WTC11 (cell line): Measurements from ENCODE around the gene NFIL3. TPM values are rescaled to one million over a fixed set of nuclear protein-coding genes. Genes with fewer than 3 reads are reported as not detected.

ENCODE experiments used
- ATAC-seq: fragments of 200-7000 bp; cut with Tn5 transposase; 2 replicates; pipeline ENCODE4 v1.10.0; 2021; ENCODE audit warnings: mild to moderate bottlenecking, moderate library complexity
- CTCF ChIA-PET: fragments of 300-600 bp; sonication (Branson Sonifier 250); formaldehyde crosslinking; loops from one replicate; lab custom pipeline; 2021; ENCODE audit warnings: antibody characterized with exemption; lab: Charles Lee
- POLR2A ChIA-PET: fragments of 350-600 bp; sonication (Branson Sonifier 250); formaldehyde crosslinking; loops from one replicate; lab custom pipeline; 2021; ENCODE audit warnings: antibody characterized with exemption; lab: Charles Lee
- DNase-seq: peaks from one replicate; pipeline ENCODE4 v3.0.0; 2021; ENCODE audit warnings: low spot score
- H3K27ac Mint-ChIP-seq: 2 replicates; pipeline ENCODE4 v1.8.0; 2021; ENCODE audit warnings: mixed read lengths
- H3K27me3 Mint-ChIP-seq: 2 replicates; pipeline ENCODE4 v1.8.0; 2021; ENCODE audit warnings: low read depth, mild to moderate bottlenecking, moderate library complexity, mixed read lengths
- H3K36me3 Mint-ChIP-seq: 2 replicates; pipeline ENCODE4 v1.8.0; 2021; ENCODE audit warnings: mixed read lengths
- H3K4me1 Mint-ChIP-seq: 2 replicates; pipeline ENCODE4 v1.8.0; 2022; ENCODE audit warnings: mixed read lengths
- H3K4me3 Mint-ChIP-seq: 2 replicates; pipeline ENCODE4 v1.8.0; 2021; ENCODE audit warnings: mild to moderate bottlenecking, moderate library complexity, mixed read lengths
- H3K9me3 Mint-ChIP-seq: 2 replicates; pipeline ENCODE4 v1.8.0; 2021; ENCODE audit warnings: mixed read lengths
- CREB1 ChIP-seq: sonication (generic); formaldehyde crosslinking; IDR thresholded peaks from 2 replicates; pipeline ENCODE4 v1.8.0; 2023; ENCODE audit warnings: mild to moderate bottlenecking, missing genetic modification reagents
- ELF4 ChIP-seq: sonication (generic); formaldehyde crosslinking; IDR thresholded peaks from 2 replicates; pipeline ENCODE4 v1.8.1; 2022; ENCODE audit warnings: low read depth, mild to moderate bottlenecking, moderate library complexity, missing genetic modification reagents
- FOXJ3 ChIP-seq: sonication (generic); formaldehyde crosslinking; IDR thresholded peaks from 2 replicates; pipeline ENCODE4 v1.9.0; 2021; ENCODE audit warnings: missing genetic modification reagents, mild to moderate bottlenecking, borderline replicate concordance
- FOXK1 ChIP-seq: sonication (generic); formaldehyde crosslinking; IDR thresholded peaks from 2 replicates; pipeline ENCODE4 v1.8.0; 2022; ENCODE audit warnings: mild to moderate bottlenecking, moderate library complexity, missing genetic modification reagents
- GTF2I ChIP-seq: fragments of 250-450 bp; sonication (Bioruptor Pico); conservative IDR thresholded peaks from 2 replicates; pipeline ENCODE4 v1.4.0; 2021; ENCODE audit warnings: mild to moderate bottlenecking
- IRF2 ChIP-seq: sonication (generic); formaldehyde crosslinking; IDR thresholded peaks from 2 replicates; pipeline ENCODE4 v1.8.0; 2022; ENCODE audit warnings: low read depth, missing genetic modification reagents, borderline replicate concordance
- JAZF1 ChIP-seq: fragments of 250-450 bp; sonication (Bioruptor Pico); IDR thresholded peaks from 2 replicates; pipeline ENCODE4 v1.9.0; 2021; ENCODE audit warnings: moderate library complexity, mild to moderate bottlenecking, inconsistent platforms
- JUN ChIP-seq: sonication (generic); formaldehyde crosslinking; IDR thresholded peaks from 2 replicates; pipeline ENCODE4 v1.8.0; 2023; ENCODE audit warnings: mild to moderate bottlenecking, missing genetic modification reagents
- MXD4 ChIP-seq: fragments of 250-450 bp; sonication (Bioruptor Pico); IDR thresholded peaks from 2 replicates; pipeline ENCODE4 v1.8.0; 2021; ENCODE audit warnings: mild to moderate bottlenecking, moderate library complexity, borderline replicate concordance
- NR3C1 ChIP-seq: sonication (generic); formaldehyde crosslinking; conservative IDR thresholded peaks from 2 replicates; pipeline ENCODE4 v1.8.1; 2023; ENCODE audit warnings: low read depth, mild to moderate bottlenecking, missing genetic modification reagents
- PRRX2 ChIP-seq: fragments of 250-450 bp; sonication (Bioruptor Pico); IDR thresholded peaks from 2 replicates; pipeline ENCODE4 v1.8.0; 2021; ENCODE audit warnings: mild to moderate bottlenecking
- SOX15 ChIP-seq: fragments of 250-450 bp; sonication (Bioruptor Pico); IDR thresholded peaks from 2 replicates; pipeline ENCODE4 v1.9.0; 2021; ENCODE audit warnings: mild to moderate bottlenecking
- TCF7 ChIP-seq: sonication (generic); formaldehyde crosslinking; IDR thresholded peaks from 2 replicates; pipeline ENCODE4 v1.8.0; 2022; ENCODE audit warnings: mild to moderate bottlenecking, low read depth, missing genetic modification reagents, moderate library complexity
- ZNF138 ChIP-seq: sonication (generic); formaldehyde crosslinking; conservative IDR thresholded peaks from 2 replicates; pipeline ENCODE4 v1.8.1; 2022; ENCODE audit warnings: mild to moderate bottlenecking, moderate library complexity, missing genetic modification reagents
- ZNF232 ChIP-seq: sonication (generic); formaldehyde crosslinking; IDR thresholded peaks from 2 replicates; pipeline ENCODE4 v1.8.0; 2022; ENCODE audit warnings: mild to moderate bottlenecking, missing genetic modification reagents
- ZNF671 ChIP-seq: fragments of 250-450 bp; sonication (Bioruptor Pico); IDR thresholded peaks from 2 replicates; pipeline ENCODE4 v1.8.0; 2021; ENCODE audit warnings: mild to moderate bottlenecking
- total RNA-seq: library from RNA; stranded (reverse); gene quantifications from 3 replicates; pipeline ENCODE4 v1.2.3, GENCODE V29; 2021
- TF ChIP-seq, protein P1 (sequence below): sonication (generic); formaldehyde crosslinking; IDR thresholded peaks from 2 replicates; pipeline ENCODE4 v1.8.1; 2022; ENCODE audit warnings: mild to moderate bottlenecking, moderate library complexity, missing genetic modification reagents
- TF ChIP-seq, protein P2 (sequence below): sonication (generic); formaldehyde crosslinking; IDR thresholded peaks from 2 replicates; pipeline ENCODE4 v1.8.1; 2022; ENCODE audit warnings: missing genetic modification reagents, borderline replicate concordance
- TF ChIP-seq, protein P3 (sequence below): fragments of 250-450 bp; sonication (Bioruptor Pico); IDR thresholded peaks from 2 replicates; pipeline ENCODE4 v2.1.2; 2022; ENCODE audit warnings: mild to moderate bottlenecking, moderate library complexity
- TF ChIP-seq, protein P4 (sequence below): sonication (generic); formaldehyde crosslinking; IDR thresholded peaks from 2 replicates; pipeline ENCODE4 v1.8.1; 2022; ENCODE audit warnings: low read depth, mild to moderate bottlenecking, moderate library complexity, missing genetic modification reagents, borderline replicate concordance
- TF ChIP-seq, protein P5 (sequence below): fragments of 200-600 bp; IDR thresholded peaks from 2 replicates; pipeline ENCODE4 v1.8.0; 2022; ENCODE audit warnings: antibody characterized with exemption
- TF ChIP-seq, protein P6 (sequence below): sonication (generic); formaldehyde crosslinking; IDR thresholded peaks from 2 replicates; pipeline ENCODE4 v1.8.0; 2022; ENCODE audit warnings: mild to moderate bottlenecking, missing genetic modification reagents
- TF ChIP-seq, protein P7 (sequence below): sonication (generic); formaldehyde crosslinking; IDR thresholded peaks from 2 replicates; pipeline ENCODE4 v1.8.1; 2023; ENCODE audit warnings: mild to moderate bottlenecking, missing genetic modification reagents, moderate library complexity
- TF ChIP-seq, protein P8 (sequence below): fragments of 250-450 bp; sonication (Bioruptor Pico); IDR thresholded peaks from 2 replicates; pipeline ENCODE4 v1.8.0; 2021; ENCODE audit warnings: mild to moderate bottlenecking

Gene NFIL3
- total RNA-seq, 1 experiment from 2014 or later = 11.8 TPM

DNA sequence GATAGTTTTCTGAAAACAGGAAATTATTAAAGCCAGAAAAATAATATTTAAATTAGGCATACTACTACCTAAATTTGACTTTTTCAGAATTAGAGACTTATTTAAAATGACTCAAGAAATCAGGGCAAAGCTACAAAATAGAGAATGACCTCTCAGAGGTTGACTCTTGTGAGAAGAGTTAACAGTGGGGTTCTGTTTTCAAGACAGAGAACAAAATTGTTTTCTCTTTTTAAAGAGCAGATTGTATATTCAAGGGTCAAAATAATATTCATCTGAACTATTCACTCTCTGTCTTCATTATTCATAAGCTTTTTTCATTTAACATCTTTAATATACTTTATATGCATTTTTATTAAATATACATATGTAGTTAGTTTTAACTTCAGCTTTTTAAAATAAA is 40.1 kb downstream of the NFIL3 start (continued):
- TF ChIP-seq TCF7 (CRISPR knock-in tag) = no peak

DNA sequence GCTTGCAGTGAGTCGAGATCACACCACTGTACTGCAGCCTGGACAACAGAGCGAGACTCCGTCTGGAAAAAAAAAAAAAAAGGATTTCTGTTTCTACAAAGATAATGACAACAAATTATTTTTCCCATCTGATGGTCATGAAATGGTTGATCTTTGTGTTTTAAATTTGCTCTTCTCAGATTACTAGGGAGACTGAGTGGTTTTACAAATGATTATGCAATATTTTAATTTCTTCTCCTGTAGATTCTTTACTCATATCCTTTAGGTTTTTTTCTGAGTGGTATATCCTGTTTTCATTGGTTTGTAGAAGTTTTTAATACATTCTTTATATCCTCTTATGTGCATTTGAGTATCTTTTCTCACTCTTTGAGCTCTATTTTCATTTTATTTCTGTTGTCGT is 41.3 kb downstream of the NFIL3 start:
- CTCF ChIA-PET = no interaction called here
- H3K27ac Mint-ChIP-seq = no peak overlapping the region
- peaks cover 6% of the 10 kb centered on the region for H3K36me3 Mint-ChIP-seq
- TF ChIP-seq ZNF232 = no peak
- TF ChIP-seq, protein P1, sequence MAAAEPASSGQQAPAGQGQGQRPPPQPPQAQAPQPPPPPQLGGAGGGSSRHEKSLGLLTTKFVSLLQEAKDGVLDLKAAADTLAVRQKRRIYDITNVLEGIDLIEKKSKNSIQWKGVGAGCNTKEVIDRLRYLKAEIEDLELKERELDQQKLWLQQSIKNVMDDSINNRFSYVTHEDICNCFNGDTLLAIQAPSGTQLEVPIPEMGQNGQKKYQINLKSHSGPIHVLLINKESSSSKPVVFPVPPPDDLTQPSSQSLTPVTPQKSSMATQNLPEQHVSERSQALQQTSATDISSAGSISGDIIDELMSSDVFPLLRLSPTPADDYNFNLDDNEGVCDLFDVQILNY = no peak
- TF ChIP-seq, protein P2, sequence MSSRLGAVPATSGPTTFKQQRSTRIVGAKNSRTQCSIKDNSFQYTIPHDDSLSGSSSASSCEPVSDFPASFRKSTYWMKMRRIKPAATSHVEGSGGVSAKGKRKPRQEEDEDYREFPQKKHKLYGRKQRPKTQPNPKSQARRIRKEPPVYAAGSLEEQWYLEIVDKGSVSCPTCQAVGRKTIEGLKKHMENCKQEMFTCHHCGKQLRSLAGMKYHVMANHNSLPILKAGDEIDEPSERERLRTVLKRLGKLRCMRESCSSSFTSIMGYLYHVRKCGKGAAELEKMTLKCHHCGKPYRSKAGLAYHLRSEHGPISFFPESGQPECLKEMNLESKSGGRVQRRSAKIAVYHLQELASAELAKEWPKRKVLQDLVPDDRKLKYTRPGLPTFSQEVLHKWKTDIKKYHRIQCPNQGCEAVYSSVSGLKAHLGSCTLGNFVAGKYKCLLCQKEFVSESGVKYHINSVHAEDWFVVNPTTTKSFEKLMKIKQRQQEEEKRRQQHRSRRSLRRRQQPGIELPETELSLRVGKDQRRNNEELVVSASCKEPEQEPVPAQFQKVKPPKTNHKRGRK = no peak
- TF ChIP-seq, protein P3, sequence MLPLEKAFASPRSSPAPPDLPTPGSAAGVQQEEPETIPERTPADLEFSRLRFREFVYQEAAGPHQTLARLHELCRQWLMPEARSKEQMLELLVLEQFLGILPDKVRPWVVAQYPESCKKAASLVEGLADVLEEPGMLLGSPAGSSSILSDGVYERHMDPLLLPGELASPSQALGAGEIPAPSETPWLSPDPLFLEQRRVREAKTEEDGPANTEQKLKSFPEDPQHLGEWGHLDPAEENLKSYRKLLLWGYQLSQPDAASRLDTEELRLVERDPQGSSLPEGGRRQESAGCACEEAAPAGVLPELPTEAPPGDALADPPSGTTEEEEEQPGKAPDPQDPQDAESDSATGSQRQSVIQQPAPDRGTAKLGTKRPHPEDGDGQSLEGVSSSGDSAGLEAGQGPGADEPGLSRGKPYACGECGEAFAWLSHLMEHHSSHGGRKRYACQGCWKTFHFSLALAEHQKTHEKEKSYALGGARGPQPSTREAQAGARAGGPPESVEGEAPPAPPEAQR (CRISPR knock-in tag) = no peak
- no peak for TF ChIP-seq ZNF671
- no peak for TF ChIP-seq JUN (CRISPR knock-in tag)
- no peak for TF ChIP-seq SOX15
- TF ChIP-seq ELF4 (CRISPR knock-in tag) = no peak
- no peak for TF ChIP-seq GTF2I
- TF ChIP-seq, protein P4, sequence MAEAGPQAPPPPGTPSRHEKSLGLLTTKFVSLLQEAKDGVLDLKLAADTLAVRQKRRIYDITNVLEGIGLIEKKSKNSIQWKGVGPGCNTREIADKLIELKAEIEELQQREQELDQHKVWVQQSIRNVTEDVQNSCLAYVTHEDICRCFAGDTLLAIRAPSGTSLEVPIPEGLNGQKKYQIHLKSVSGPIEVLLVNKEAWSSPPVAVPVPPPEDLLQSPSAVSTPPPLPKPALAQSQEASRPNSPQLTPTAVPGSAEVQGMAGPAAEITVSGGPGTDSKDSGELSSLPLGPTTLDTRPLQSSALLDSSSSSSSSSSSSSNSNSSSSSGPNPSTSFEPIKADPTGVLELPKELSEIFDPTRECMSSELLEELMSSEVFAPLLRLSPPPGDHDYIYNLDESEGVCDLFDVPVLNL (CRISPR knock-in tag) = no peak
- no peak for TF ChIP-seq PRRX2 (CRISPR knock-in tag)
- TF ChIP-seq, protein P5, sequence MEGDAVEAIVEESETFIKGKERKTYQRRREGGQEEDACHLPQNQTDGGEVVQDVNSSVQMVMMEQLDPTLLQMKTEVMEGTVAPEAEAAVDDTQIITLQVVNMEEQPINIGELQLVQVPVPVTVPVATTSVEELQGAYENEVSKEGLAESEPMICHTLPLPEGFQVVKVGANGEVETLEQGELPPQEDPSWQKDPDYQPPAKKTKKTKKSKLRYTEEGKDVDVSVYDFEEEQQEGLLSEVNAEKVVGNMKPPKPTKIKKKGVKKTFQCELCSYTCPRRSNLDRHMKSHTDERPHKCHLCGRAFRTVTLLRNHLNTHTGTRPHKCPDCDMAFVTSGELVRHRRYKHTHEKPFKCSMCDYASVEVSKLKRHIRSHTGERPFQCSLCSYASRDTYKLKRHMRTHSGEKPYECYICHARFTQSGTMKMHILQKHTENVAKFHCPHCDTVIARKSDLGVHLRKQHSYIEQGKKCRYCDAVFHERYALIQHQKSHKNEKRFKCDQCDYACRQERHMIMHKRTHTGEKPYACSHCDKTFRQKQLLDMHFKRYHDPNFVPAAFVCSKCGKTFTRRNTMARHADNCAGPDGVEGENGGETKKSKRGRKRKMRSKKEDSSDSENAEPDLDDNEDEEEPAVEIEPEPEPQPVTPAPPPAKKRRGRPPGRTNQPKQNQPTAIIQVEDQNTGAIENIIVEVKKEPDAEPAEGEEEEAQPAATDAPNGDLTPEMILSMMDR = no peak
- TF ChIP-seq JAZF1 = no peak
- no peak for TF ChIP-seq FOXJ3 (CRISPR knock-in tag)
- POLR2A ChIA-PET = interaction anchor here (0.5 kb wide), 1 partner anchor 294 kb away, joined by 3 read pairs; no protein-coding TSS in a partner anchor
- peaks cover 31% of the 10 kb centered on the region for H3K9me3 Mint-ChIP-seq
- no peaks in the 10 kb centered on the region; the same call in 1 of the 2 replicates for H3K27me3 Mint-ChIP-seq
- H3K4me3 Mint-ChIP-seq = no peak overlapping the region
- H3K4me1 Mint-ChIP-seq = no peaks in the 10 kb centered on the region
- DNase-seq (no peak), ATAC-seq (no peak)

DNA sequence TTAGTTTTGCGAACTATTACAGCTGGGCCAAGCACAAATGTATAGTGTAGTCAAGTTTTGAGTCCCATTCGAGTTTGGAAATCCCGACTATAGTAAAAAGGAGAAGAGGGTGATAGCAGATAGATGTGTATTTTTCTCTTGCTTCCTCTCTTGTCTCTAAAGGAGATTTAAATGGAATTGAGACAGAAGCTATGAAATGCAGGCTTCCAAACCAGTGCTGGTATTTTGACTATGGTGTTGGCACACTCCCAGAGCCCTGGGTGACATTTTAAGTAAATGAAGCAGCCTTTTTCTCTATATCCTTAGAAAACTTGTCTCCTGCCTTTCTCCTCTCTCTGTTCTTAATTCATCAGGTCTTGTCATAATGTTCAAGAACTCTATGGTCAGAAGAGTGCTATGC is 44.2 kb downstream of the NFIL3 start:
- POLR2A ChIA-PET = no interaction called here
- no peak for ATAC-seq
- CTCF ChIA-PET = no interaction called here
- TF ChIP-seq, protein P5 = no peak
- TF ChIP-seq, protein P6, sequence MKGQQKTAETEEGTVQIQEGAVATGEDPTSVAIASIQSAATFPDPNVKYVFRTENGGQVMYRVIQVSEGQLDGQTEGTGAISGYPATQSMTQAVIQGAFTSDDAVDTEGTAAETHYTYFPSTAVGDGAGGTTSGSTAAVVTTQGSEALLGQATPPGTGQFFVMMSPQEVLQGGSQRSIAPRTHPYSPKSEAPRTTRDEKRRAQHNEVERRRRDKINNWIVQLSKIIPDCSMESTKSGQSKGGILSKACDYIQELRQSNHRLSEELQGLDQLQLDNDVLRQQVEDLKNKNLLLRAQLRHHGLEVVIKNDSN = no peak
- TF ChIP-seq FOXK1 (CRISPR knock-in tag) = no peak
- TF ChIP-seq, protein P7, sequence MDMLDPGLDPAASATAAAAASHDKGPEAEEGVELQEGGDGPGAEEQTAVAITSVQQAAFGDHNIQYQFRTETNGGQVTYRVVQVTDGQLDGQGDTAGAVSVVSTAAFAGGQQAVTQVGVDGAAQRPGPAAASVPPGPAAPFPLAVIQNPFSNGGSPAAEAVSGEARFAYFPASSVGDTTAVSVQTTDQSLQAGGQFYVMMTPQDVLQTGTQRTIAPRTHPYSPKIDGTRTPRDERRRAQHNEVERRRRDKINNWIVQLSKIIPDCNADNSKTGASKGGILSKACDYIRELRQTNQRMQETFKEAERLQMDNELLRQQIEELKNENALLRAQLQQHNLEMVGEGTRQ (CRISPR knock-in tag) = no peak
- no peak for TF ChIP-seq MXD4 (CRISPR knock-in tag)
- TF ChIP-seq IRF2 = no peak
- no peak for TF ChIP-seq ZNF138 (CRISPR knock-in tag)
- TF ChIP-seq CREB1 (CRISPR knock-in tag) = no peak
- TF ChIP-seq, protein P8, sequence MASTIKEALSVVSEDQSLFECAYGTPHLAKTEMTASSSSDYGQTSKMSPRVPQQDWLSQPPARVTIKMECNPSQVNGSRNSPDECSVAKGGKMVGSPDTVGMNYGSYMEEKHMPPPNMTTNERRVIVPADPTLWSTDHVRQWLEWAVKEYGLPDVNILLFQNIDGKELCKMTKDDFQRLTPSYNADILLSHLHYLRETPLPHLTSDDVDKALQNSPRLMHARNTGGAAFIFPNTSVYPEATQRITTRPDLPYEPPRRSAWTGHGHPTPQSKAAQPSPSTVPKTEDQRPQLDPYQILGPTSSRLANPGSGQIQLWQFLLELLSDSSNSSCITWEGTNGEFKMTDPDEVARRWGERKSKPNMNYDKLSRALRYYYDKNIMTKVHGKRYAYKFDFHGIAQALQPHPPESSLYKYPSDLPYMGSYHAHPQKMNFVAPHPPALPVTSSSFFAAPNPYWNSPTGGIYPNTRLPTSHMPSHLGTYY (CRISPR knock-in tag) = no peak
- no peak for TF ChIP-seq NR3C1 (CRISPR knock-in tag)

More for the DNA sequence above, 44.2 kb downstream of the NFIL3 start:
- no peaks in the 10 kb centered on the region for H3K4me1 Mint-ChIP-seq
- no peaks in the 10 kb centered on the region; the same call in 1 of the 2 replicates for H3K27me3 Mint-ChIP-seq
- no peak for DNase-seq
- peaks cover 4% of the 10 kb centered on the region for H3K36me3 Mint-ChIP-seq
- H3K9me3 Mint-ChIP-seq = peaks cover 26% of the 10 kb centered on the region
- no peak overlapping the region for H3K4me3 Mint-ChIP-seq
- H3K27ac Mint-ChIP-seq = no peak overlapping the region
